Measurements from ENCODE around the gene ZNF646. TPM values are rescaled to one million over a fixed set of nuclear protein-coding genes. Genes with fewer than 3 reads are reported as not detected.

ZNF646 gene
- total RNA-seq, 1 experiment from 2014 or later: 26.8 TPM

- no peaks in the 10 kb centered on the region for H3K27me3 ChIP-seq (ENCODE audit: control insufficient read depth, insufficient read depth, low read length)
- no peaks in the 10 kb centered on the region for H3K9me3 ChIP-seq (ENCODE audit: control insufficient read depth, insufficient read depth, low read depth, low read length)
- DNase-seq (ENCODE audit: low read depth, low spot score): no peak
- POLR2A ChIA-PET: no interaction called here
- no TSS peak for BruUV-seq (replicated peaks)
- TF ChIP-seq POLR2AphosphoS5 (IDR thresholded peaks at IDR 0.05; ENCODE audit: low read depth, low read length) (no peak; the same call in 1 of the 2 replicates), CTCF (IDR thresholded peaks at IDR 0.05) (no peak), REST (IDR thresholded peaks at IDR 0.05; ENCODE audit: insufficient read depth in 1 of 2, low read depth in 2 of 2, low read length in 1 of 2) (no peak), TCF7L2 (IDR thresholded peaks at IDR 0.05; ENCODE audit: low read depth, low read length) (no peak), SIN3A (IDR thresholded peaks at IDR 0.05; ENCODE audit: borderline replicate concordance, insufficient read depth, low read depth, low read length) (no peak)
- intact Hi-C loops (cut with micrococcal nuclease; ENCODE audit: unreplicated experiment): no loop called here
- CTCF ChIA-PET: interaction anchor here (0.6 kb wide), 1 partner anchor 11 kb away, joined by 5 read pairs; no protein-coding TSS in a partner anchor
- no peaks in the 10 kb centered on the region; the same call in 1 of the 2 replicates for H3K4me1 ChIP-seq (ENCODE audit: control insufficient read depth, insufficient read depth, low read length)
- no peak for ATAC-seq
- in situ Hi-C loops (cut with HindIII; ENCODE audit: low pct_unique_long_range_greater_than_20kb, low sequenced_read_pairs): no loop called here
- H3K36me3 ChIP-seq (ENCODE audit: control insufficient read depth, insufficient read depth, low read length): no peaks in the 10 kb centered on the region; the same call in 1 of the 2 replicates
- no peak overlapping the region for H3K4me3 ChIP-seq (ENCODE audit: low read depth in 2 of 2, low read length in 2 of 2)
- H3K27ac ChIP-seq (ENCODE audit: low read length): no peak overlapping the region
These were observed 8.3 kb downstream of the ZNF646 start for GRCh38 chr16:31082368-31083045.

- no TSS peak for BruUV-seq (replicated peaks)
- Histone ChIP-seq H3K27me3 (ENCODE audit: control insufficient read depth, insufficient read depth, low read length) (no peaks in the 10 kb centered on the region), H3K4me3 (ENCODE audit: low read depth in 2 of 2, low read length in 2 of 2) (no peak overlapping the region), H3K4me1 (ENCODE audit: control insufficient read depth, insufficient read depth, low read length) (no peaks in the 10 kb centered on the region; the same call in 1 of the 2 replicates), H3K36me3 (ENCODE audit: control insufficient read depth, insufficient read depth, low read length) (no peaks in the 10 kb centered on the region), H3K9me3 (ENCODE audit: control insufficient read depth, insufficient read depth, low read depth, low read length) (no peaks in the 10 kb centered on the region), H3K27ac (ENCODE audit: low read length) (no peak overlapping the region)
- no peak for DNase-seq (ENCODE audit: low read depth, low spot score)
- in situ Hi-C loops (cut with HindIII; ENCODE audit: low pct_unique_long_range_greater_than_20kb, low sequenced_read_pairs): no loop called here
- no peak for TF ChIP-seq CTCF (IDR thresholded peaks at IDR 0.05)
- no peak for TF ChIP-seq TCF7L2 (IDR thresholded peaks at IDR 0.05; ENCODE audit: low read depth, low read length)
- TF ChIP-seq REST (IDR thresholded peaks at IDR 0.05; ENCODE audit: insufficient read depth in 1 of 2, low read depth in 2 of 2, low read length in 1 of 2): no peak
- no peak for TF ChIP-seq SIN3A (IDR thresholded peaks at IDR 0.05; ENCODE audit: borderline replicate concordance, insufficient read depth, low read depth, low read length)
- no peak for TF ChIP-seq POLR2AphosphoS5 (IDR thresholded peaks at IDR 0.05; ENCODE audit: low read depth, low read length)
- intact Hi-C loops (cut with micrococcal nuclease; ENCODE audit: unreplicated experiment): no loop called here
- POLR2A ChIA-PET: no interaction called here
- CTCF ChIA-PET: interaction anchor here (0.6 kb wide), 1 partner anchor 11 kb away, joined by 5 read pairs; no protein-coding TSS in a partner anchor
- ATAC-seq: no peak
These were observed 8.9 kb downstream of the ZNF646 start for GRCh38 chr16:31083081-31083480.

Measured in Panc1 (cell line).